Caco-2 (cell line): Measurements from ENCODE around the gene ELMO2. TPM values are rescaled to one million over a fixed set of nuclear protein-coding genes. Genes with fewer than 3 reads are reported as not detected.
A peak's percentile ranks its signal among the peaks of the same experiment; 100 is the strongest.

Experiments
- BruUV-seq: library from RNA; stranded (reverse); fragments of 400-500 nt; replicated peaks from 2 replicates; lab custom pipeline; 2021; lab: Mats Ljungman, UMichigan
- CTCF ChIA-PET: fragments of 300-600 bp; sonication (Branson Sonifier 250); formaldehyde crosslinking; loops from one replicate; lab custom pipeline; 2022; ENCODE audit warnings: antibody characterized with exemption; lab: Charles Lee
- POLR2A ChIA-PET: fragments of 300-600 bp; sonication (Branson Sonifier 250); formaldehyde crosslinking; loops from one replicate; lab custom pipeline; 2022; ENCODE audit warnings: antibody characterized with exemption; lab: Charles Lee
- DNase-seq, 2 experiments: peaks; one replicate each; pipeline versions ENCODE4 v3.0.0 to v3.0.0-alpha.2; 2020 to 2022
- H3K27me3 ChIP-seq: replicated peaks from 2 replicates; pipeline ENCODE4 v1.6.0; 2011; ENCODE audit warnings: low read length; ENCODE audit not compliant: control insufficient read depth, insufficient read depth
- H3K36me3 ChIP-seq: 2 replicates; pipeline ENCODE4 v1.5.1; 2011; ENCODE audit warnings: low read length; ENCODE audit not compliant: control insufficient read depth, insufficient read depth
- H3K4me1 ChIP-seq: fragments of 250-450 bp; sonication (Bioruptor Pico); 2 replicates; pipeline ENCODE4 v1.5.1; 2020; ENCODE audit warnings: mild to moderate bottlenecking
- H3K4me3 ChIP-seq: 2 replicates; pipeline ENCODE4 v1.5.1; 2011; ENCODE audit warnings: low read depth, mild to moderate bottlenecking, control low read depth, low read length
- H3K9me3 ChIP-seq: fragments of 250-450 bp; sonication (Bioruptor Pico); 2 replicates; pipeline ENCODE4 v1.5.1; 2020; ENCODE audit warnings: mild to moderate bottlenecking, moderate library complexity
- H3K27ac Mint-ChIP-seq: one replicate; pipeline ENCODE4 v1.8.0; 2022; ENCODE audit warnings: mixed read lengths; ENCODE audit not compliant: unreplicated experiment
- H3K27me3 Mint-ChIP-seq: one replicate; pipeline ENCODE4 v1.8.0; 2022; ENCODE audit warnings: mixed read lengths; ENCODE audit not compliant: insufficient read depth, unreplicated experiment
- H3K36me3 Mint-ChIP-seq: one replicate; pipeline ENCODE4 v1.8.0; 2022; ENCODE audit warnings: mild to moderate bottlenecking, mixed read lengths; ENCODE audit not compliant: insufficient read depth, unreplicated experiment
- H3K4me1 Mint-ChIP-seq: one replicate; pipeline ENCODE4 v1.8.0; 2022; ENCODE audit warnings: low read depth, mixed read lengths; ENCODE audit not compliant: unreplicated experiment
- H3K4me3 Mint-ChIP-seq: one replicate; pipeline ENCODE4 v1.8.0; 2022; ENCODE audit warnings: mild to moderate bottlenecking, moderate library complexity, mixed read lengths; ENCODE audit not compliant: unreplicated experiment
- H3K9me3 Mint-ChIP-seq: one replicate; pipeline ENCODE4 v1.8.0; 2022; ENCODE audit warnings: mixed read lengths; ENCODE audit not compliant: unreplicated experiment
- intact Hi-C: fragments of 100-400 bp; cut with micrococcal nuclease; formaldehyde crosslinking; loops from one replicate; pipeline ENCODE4 v1.10.0; 2022; ENCODE audit not compliant: unreplicated experiment
- total RNA-seq: library from RNA; stranded (reverse); gene quantifications from 2 replicates; pipeline ENCODE4 v1.2.3, GENCODE V29; 2022
- TF ChIP-seq, protein P1 (sequence below), 2 experiments: fragments of 200-600 bp in 1 of 2; IDR thresholded peaks; 1 replicate in 1 of 2; 2 replicates in 1 of 2; pipeline versions ENCODE4 v1.5.1 to v1.8.0; 2011 to 2022; ENCODE audit warnings: antibody characterized with exemption in 1 of 2, control low read depth in 1 of 2, inconsistent platforms in 1 of 2, low read depth in 1 of 2, low read length in 1 of 2, mild to moderate bottlenecking in 1 of 2, moderate library complexity in 1 of 2; ENCODE audit not compliant: insufficient read depth in 1 of 2, severe bottlenecking in 1 of 2, unreplicated experiment in 1 of 2

Gene ELMO2
- total RNA-seq, 1 experiment from 2014 or later: 82.4 TPM

DNA sequence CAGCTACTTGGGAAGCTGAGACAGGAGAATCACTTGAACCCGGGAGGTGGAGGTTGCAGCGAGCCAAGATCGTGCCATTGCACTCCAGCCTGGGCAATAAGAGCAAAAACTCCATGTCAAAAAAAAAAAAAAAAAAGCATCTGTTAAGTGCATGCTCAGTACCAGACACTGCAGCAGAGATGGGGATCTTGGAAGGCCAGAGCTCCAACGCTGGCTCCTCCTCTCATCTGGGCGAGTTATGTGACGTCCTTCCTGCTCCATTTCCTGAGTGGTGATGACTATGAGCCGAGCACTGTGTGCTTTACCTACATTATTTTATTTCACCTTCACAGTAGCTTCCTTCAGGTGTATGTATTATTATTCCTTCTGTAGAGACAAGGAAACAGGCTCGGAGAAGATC, 59.6 kb downstream of the ELMO2 start:
- Mint-ChIP-seq H3K4me1 (peaks cover 14% of the 10 kb centered on the region), H3K9me3 (no peaks in the 10 kb centered on the region), H3K4me3 (no peak overlapping the region), H3K27me3 (peaks cover 8% of the 10 kb centered on the region), H3K36me3 (peaks cover 13% of the 10 kb centered on the region), H3K27ac (no peak overlapping the region)
- Histone ChIP-seq H3K9me3 (no peaks in the 10 kb centered on the region), H3K36me3 (peaks cover 2% of the 10 kb centered on the region), H3K4me3 (no peak overlapping the region), H3K27me3 (peaks cover 4% of the 10 kb centered on the region; the same call in 1 of the 2 replicates), H3K4me1 (peaks cover 5% of the 10 kb centered on the region; the same call in 1 of the 2 replicates)
- ChIA-PET CTCF (interaction anchor here (0.7 to 0.9 kb wide), 2 partner anchors 12 to 406 kb away, joined by 3 to 5 read pairs; no protein-coding TSS in a partner anchor), POLR2A (no interaction called here)
- intact Hi-C loops: no loop called here
- no peak for DNase-seq
- BruUV-seq: TSS peak; percentile 7
- TF ChIP-seq, protein P1, sequence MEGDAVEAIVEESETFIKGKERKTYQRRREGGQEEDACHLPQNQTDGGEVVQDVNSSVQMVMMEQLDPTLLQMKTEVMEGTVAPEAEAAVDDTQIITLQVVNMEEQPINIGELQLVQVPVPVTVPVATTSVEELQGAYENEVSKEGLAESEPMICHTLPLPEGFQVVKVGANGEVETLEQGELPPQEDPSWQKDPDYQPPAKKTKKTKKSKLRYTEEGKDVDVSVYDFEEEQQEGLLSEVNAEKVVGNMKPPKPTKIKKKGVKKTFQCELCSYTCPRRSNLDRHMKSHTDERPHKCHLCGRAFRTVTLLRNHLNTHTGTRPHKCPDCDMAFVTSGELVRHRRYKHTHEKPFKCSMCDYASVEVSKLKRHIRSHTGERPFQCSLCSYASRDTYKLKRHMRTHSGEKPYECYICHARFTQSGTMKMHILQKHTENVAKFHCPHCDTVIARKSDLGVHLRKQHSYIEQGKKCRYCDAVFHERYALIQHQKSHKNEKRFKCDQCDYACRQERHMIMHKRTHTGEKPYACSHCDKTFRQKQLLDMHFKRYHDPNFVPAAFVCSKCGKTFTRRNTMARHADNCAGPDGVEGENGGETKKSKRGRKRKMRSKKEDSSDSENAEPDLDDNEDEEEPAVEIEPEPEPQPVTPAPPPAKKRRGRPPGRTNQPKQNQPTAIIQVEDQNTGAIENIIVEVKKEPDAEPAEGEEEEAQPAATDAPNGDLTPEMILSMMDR (IDR thresholded peaks at IDR 0.05; ENCODE audit: insufficient read depth in 1 of 2, low read depth in 1 of 2, low read length in 1 of 2, severe bottlenecking in 1 of 2, unreplicated experiment in 1 of 2): no peak

DNA sequence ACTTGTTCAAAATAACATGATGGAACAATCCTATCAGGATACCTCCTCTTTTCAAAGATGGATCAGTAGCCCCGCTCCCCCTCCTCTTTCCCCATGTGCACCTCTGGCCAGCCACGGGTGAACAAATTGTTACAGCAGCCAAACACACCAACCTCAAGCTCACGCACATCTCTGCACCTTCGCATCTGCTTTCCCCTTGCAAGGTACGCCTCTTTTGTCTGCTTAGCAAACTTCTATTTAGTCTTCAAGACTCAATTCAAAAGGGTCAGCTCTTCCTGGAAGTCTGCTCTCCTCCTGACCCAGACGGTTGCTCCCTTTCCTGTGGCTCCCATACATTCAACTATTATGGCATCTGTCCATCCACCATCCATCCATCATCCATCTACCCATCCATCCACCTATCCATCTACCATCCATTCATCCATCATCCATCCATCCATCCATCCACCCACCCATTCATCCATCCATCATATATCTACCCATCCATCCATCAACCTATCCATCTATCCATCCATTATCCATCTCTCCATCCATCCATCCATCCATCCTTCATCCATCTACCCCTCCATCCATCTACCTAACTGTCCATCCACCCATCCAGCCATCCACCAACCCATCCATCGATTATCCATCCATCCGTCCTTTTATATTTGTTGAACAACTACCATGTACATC, 61.8 kb downstream of the ELMO2 start:
- no peak overlapping the region for H3K27ac Mint-ChIP-seq
- H3K4me1 Mint-ChIP-seq: no peaks in the 10 kb centered on the region
- no peaks in the 10 kb centered on the region; the same call in 1 of the 2 replicates for H3K4me1 ChIP-seq
- no peak for DNase-seq
- H3K4me3 ChIP-seq: no peak overlapping the region
- POLR2A ChIA-PET: no interaction called here
- H3K36me3 Mint-ChIP-seq: peaks cover 3% of the 10 kb centered on the region
- TF ChIP-seq, protein P1 (IDR thresholded peaks at IDR 0.05; ENCODE audit: insufficient read depth in 1 of 2, low read depth in 1 of 2, low read length in 1 of 2, severe bottlenecking in 1 of 2, unreplicated experiment in 1 of 2): no peak
- H3K9me3 Mint-ChIP-seq: no peaks in the 10 kb centered on the region
- H3K36me3 ChIP-seq: no peaks in the 10 kb centered on the region; the same call in 1 of the 2 replicates
- H3K27me3 ChIP-seq: peaks cover 4% of the 10 kb centered on the region
- BruUV-seq: no TSS peak
- H3K9me3 ChIP-seq: no peaks in the 10 kb centered on the region
- no peak overlapping the region for H3K4me3 Mint-ChIP-seq
- peaks cover 8% of the 10 kb centered on the region for H3K27me3 Mint-ChIP-seq
- intact Hi-C loops: no loop called here
- CTCF ChIA-PET: interaction anchor here (1.3 to 2.5 kb wide), 2 partner anchors 38 to 62 kb away, joined by 4 to 6 read pairs; partner anchors contain the start of gene ELMO2

DNA sequence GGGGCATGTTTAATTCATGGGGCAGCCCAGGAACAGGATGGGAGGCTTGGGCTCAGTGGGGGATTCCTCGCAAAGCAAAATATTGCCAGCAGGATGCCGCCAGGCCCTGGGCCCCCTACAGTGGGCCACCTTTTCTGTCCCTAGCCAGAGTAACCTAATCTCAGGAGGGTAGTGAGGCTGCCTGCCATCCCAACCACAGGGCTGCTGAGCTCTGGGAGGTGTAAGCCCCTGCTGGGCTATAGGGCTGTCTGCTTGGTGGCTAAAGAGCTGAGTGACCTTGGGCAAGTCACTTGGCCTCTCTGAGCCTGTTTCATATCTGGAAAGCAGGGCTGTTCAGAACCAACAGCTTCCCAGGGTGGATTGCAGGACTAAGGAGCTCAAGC, 62.4 kb downstream of the ELMO2 start:
- no TSS peak for BruUV-seq
- Mint-ChIP-seq H3K4me1 (no peaks in the 10 kb centered on the region), H3K4me3 (no peak overlapping the region), H3K27me3 (peaks cover 11% of the 10 kb centered on the region), H3K36me3 (no peaks in the 10 kb centered on the region), H3K27ac (no peak overlapping the region), H3K9me3 (no peaks in the 10 kb centered on the region)
- Histone ChIP-seq H3K4me3 (no peak overlapping the region), H3K27me3 (peaks cover 6% of the 10 kb centered on the region), H3K4me1 (no peaks in the 10 kb centered on the region), H3K36me3 (no peaks in the 10 kb centered on the region), H3K9me3 (no peaks in the 10 kb centered on the region)
- TF ChIP-seq, protein P1 (IDR thresholded peaks at IDR 0.05; ENCODE audit: insufficient read depth in 1 of 2, low read depth in 1 of 2, low read length in 1 of 2, severe bottlenecking in 1 of 2, unreplicated experiment in 1 of 2): no peak
- intact Hi-C loops: no loop called here
- ChIA-PET POLR2A (interaction anchor here (0.6 kb wide), 1 partner anchor 20 kb away, joined by 3 read pairs; no protein-coding TSS in a partner anchor), CTCF (interaction anchor here (2.5 kb wide), 1 partner anchor 37 kb away, joined by 6 read pairs; no protein-coding TSS in a partner anchor)
- no peak for DNase-seq
